GM19238 (cell line): ENCODE measurements around the gene RFC4.

ENCODE experiments used
- DNase-seq: peaks from one replicate; pipeline ENCODE4 v3.0.0; 2011; ENCODE audit warnings: low spot score; ENCODE audit not compliant: insufficient read length

Gene RFC4

GRCh38 chr3:186751480-186751879, 54.8 kb downstream of the RFC4 start:
- no peak for DNase-seq

GRCh38 chr3:186750316-186750715, 56.0 kb downstream of the RFC4 start:
- DNase-seq: no peak

GRCh38 chr3:186746008-186746407, 60.3 kb downstream of the RFC4 start:
- DNase-seq: no peak

GRCh38 chr3:186743666-186744065, 62.6 kb downstream of the RFC4 start:
- no peak for DNase-seq

GRCh38 chr3:186742618-186743380, 63.5 kb downstream of the RFC4 start:
- DNase-seq: no peak
